Measurements from ENCODE around the gene USF2. TPM values are rescaled to one million over a fixed set of nuclear protein-coding genes. Genes with fewer than 3 reads are reported as not detected.

The USF2 gene
- total RNA-seq, 1 experiment from 2014 or later: 111 TPM

DNA sequence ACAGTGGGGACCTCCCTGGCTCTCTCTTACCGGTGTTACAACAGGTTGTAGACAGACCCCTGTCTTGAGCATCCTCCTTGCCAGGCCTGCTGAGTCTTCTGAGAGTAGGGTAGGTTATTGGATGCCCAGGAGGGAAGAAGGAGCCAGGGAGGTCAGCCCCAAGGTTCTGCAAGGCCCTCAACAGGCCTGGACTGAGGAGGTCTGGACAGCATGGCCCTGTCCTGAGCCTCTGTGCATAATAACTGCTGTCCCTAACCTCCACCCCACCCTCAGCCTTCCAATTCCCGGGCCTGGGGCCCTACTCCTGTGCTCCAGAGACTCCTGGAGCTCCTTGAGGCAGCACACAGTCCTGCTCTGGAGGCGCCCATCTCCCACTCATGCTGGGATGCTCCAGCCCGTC, 60.6 kb downstream of the USF2 start:
- in situ Hi-C loops (cut with HindIII; ENCODE audit: low pct_unique_long_range_greater_than_20kb, low sequenced_read_pairs): no loop called here
- DNase-seq (ENCODE audit: low read depth): no peak

Other genes with a start within 250 kb of the USF2 start
- 3.3 and 4.3 TPM in 2 replicates for gene SCN1B, start 238.5 kb upstream of the USF2 start, total RNA-seq (2014; rRNA removed; shearing (Covaris generic); ENCODE audit: low replicate concordance)
- 0.84 TPM in 1 of 2 replicates, not detected in the other for gene HPN, start 227.2 kb upstream of the USF2 start, total RNA-seq (2014; rRNA removed; shearing (Covaris generic); ENCODE audit: low replicate concordance)
- gene FXYD3, start 153.1 kb upstream of the USF2 start, total RNA-seq (2014; rRNA removed; shearing (Covaris generic); ENCODE audit: low replicate concordance): not detected in 2 replicates
- gene LGI4, start 133.9 kb upstream of the USF2 start, total RNA-seq (2014; rRNA removed; shearing (Covaris generic); ENCODE audit: low replicate concordance): 0.29 TPM in 1 of 2 replicates, not detected in the other
- not detected in 2 replicates for gene FXYD1, start 130.1 kb upstream of the USF2 start, total RNA-seq (2014; rRNA removed; shearing (Covaris generic); ENCODE audit: low replicate concordance)
- not detected in 2 replicates for gene FXYD7, start 125.7 kb upstream of the USF2 start, total RNA-seq (2014; rRNA removed; shearing (Covaris generic); ENCODE audit: low replicate concordance)
- 43.7 and 51.5 TPM in 2 replicates for gene FXYD5, start 114.2 kb upstream of the USF2 start, total RNA-seq (2014; rRNA removed; shearing (Covaris generic); ENCODE audit: low replicate concordance)
- not detected in 2 replicates for gene FAM187B, start 40.2 kb upstream of the USF2 start, total RNA-seq (2014; rRNA removed; shearing (Covaris generic); ENCODE audit: low replicate concordance)
- 13.0 and 33.0 TPM in 2 replicates for gene LSR, start 20.0 kb upstream of the USF2 start, total RNA-seq (2014; rRNA removed; shearing (Covaris generic); ENCODE audit: low replicate concordance)
- 0.06 TPM in 1 of 2 replicates, not detected in the other for gene HAMP, start 13.6 kb downstream of the USF2 start, total RNA-seq (2014; rRNA removed; shearing (Covaris generic); ENCODE audit: low replicate concordance)
- gene MAG, start 23.2 kb downstream of the USF2 start, total RNA-seq (2014; rRNA removed; shearing (Covaris generic); ENCODE audit: low replicate concordance): 5.7 and 10.4 TPM in 2 replicates
- 15.4 and 20.6 TPM in 2 replicates for gene CD22, start 60.2 kb downstream of the USF2 start, total RNA-seq (2014; rRNA removed; shearing (Covaris generic); ENCODE audit: low replicate concordance)
- 1.7 and 6.1 TPM in 2 replicates for gene FFAR1, start 78.9 kb downstream of the USF2 start, total RNA-seq (2014; rRNA removed; shearing (Covaris generic); ENCODE audit: low replicate concordance)
- gene FFAR3, start 89.5 kb downstream of the USF2 start, total RNA-seq (2014; rRNA removed; shearing (Covaris generic); ENCODE audit: low replicate concordance): not detected in 2 replicates
- not detected in 2 replicates for gene GPR42, start 102.1 kb downstream of the USF2 start, total RNA-seq (2014; rRNA removed; shearing (Covaris generic); ENCODE audit: low replicate concordance)
- not detected in 2 replicates for gene FFAR2, start 179.3 kb downstream of the USF2 start, total RNA-seq (2014; rRNA removed; shearing (Covaris generic); ENCODE audit: low replicate concordance)
- not detected in 2 replicates for gene KRTDAP, start 221.5 kb downstream of the USF2 start, total RNA-seq (2014; rRNA removed; shearing (Covaris generic); ENCODE audit: low replicate concordance)
- not detected in 2 replicates for gene DMKN, start 244.7 kb downstream of the USF2 start, total RNA-seq (2014; rRNA removed; shearing (Covaris generic); ENCODE audit: low replicate concordance)